Neural cell (in vitro differentiated cells): ENCODE results near the gene AVEN.

Experiments used
- EP300 ChIP-seq: fragments of 450-650 bp; conservative IDR thresholded peaks from 2 replicates; pipeline ENCODE4 v1.6.1; 2014; ENCODE audit warnings: antibody characterized with exemption, mild to moderate bottlenecking, moderate library complexity; ENCODE audit not compliant: poor library complexity, severe bottlenecking
- EZH2 ChIP-seq: fragments of 200-600, 300-800 bp; shearing (Covaris generic), sonication (generic); IDR thresholded peaks from 2 replicates; pipeline ENCODE4 v1.6.1; 2014; ENCODE audit warnings: antibody characterized with exemption, low read length, borderline replicate concordance, mild to moderate bottlenecking; ENCODE audit not compliant: insufficient read depth, poor library complexity, severe bottlenecking
- POLR2AphosphoS5 ChIP-seq: IDR thresholded peaks from 2 replicates; pipeline ENCODE4 v1.6.1; 2012
- TF ChIP-seq, protein P1 (sequence below): fragments of 450-650 bp; IDR thresholded peaks from 2 replicates; pipeline ENCODE4 v1.5.1; 2014; ENCODE audit warnings: antibody characterized with exemption, mild to moderate bottlenecking, moderate library complexity; ENCODE audit not compliant: poor library complexity, severe bottlenecking
- TF ChIP-seq, protein P2 (sequence below): IDR thresholded peaks from 2 replicates; pipeline ENCODE4 v1.6.1; 2012; ENCODE audit warnings: borderline replicate concordance

GRCh38 chr15:33866101-33866737 lies 172.8 kb downstream of the AVEN start:
- TF ChIP-seq, protein P1, sequence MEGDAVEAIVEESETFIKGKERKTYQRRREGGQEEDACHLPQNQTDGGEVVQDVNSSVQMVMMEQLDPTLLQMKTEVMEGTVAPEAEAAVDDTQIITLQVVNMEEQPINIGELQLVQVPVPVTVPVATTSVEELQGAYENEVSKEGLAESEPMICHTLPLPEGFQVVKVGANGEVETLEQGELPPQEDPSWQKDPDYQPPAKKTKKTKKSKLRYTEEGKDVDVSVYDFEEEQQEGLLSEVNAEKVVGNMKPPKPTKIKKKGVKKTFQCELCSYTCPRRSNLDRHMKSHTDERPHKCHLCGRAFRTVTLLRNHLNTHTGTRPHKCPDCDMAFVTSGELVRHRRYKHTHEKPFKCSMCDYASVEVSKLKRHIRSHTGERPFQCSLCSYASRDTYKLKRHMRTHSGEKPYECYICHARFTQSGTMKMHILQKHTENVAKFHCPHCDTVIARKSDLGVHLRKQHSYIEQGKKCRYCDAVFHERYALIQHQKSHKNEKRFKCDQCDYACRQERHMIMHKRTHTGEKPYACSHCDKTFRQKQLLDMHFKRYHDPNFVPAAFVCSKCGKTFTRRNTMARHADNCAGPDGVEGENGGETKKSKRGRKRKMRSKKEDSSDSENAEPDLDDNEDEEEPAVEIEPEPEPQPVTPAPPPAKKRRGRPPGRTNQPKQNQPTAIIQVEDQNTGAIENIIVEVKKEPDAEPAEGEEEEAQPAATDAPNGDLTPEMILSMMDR: no peak
- TF ChIP-seq POLR2AphosphoS5 (peak; percentile 57), EZH2 (no peak), EP300 (no peak)
- TF ChIP-seq, protein P2, sequence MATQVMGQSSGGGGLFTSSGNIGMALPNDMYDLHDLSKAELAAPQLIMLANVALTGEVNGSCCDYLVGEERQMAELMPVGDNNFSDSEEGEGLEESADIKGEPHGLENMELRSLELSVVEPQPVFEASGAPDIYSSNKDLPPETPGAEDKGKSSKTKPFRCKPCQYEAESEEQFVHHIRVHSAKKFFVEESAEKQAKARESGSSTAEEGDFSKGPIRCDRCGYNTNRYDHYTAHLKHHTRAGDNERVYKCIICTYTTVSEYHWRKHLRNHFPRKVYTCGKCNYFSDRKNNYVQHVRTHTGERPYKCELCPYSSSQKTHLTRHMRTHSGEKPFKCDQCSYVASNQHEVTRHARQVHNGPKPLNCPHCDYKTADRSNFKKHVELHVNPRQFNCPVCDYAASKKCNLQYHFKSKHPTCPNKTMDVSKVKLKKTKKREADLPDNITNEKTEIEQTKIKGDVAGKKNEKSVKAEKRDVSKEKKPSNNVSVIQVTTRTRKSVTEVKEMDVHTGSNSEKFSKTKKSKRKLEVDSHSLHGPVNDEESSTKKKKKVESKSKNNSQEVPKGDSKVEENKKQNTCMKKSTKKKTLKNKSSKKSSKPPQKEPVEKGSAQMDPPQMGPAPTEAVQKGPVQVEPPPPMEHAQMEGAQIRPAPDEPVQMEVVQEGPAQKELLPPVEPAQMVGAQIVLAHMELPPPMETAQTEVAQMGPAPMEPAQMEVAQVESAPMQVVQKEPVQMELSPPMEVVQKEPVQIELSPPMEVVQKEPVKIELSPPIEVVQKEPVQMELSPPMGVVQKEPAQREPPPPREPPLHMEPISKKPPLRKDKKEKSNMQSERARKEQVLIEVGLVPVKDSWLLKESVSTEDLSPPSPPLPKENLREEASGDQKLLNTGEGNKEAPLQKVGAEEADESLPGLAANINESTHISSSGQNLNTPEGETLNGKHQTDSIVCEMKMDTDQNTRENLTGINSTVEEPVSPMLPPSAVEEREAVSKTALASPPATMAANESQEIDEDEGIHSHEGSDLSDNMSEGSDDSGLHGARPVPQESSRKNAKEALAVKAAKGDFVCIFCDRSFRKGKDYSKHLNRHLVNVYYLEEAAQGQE: no peak
